Cardiac septum (tissue), 1 donor: ENCODE data around the gene RASGEF1C. TPM values are rescaled to one million over a fixed set of nuclear protein-coding genes. Genes with fewer than 3 reads are reported as not detected.

ENCODE experiments used
- DNase-seq: peaks from one replicate; pipeline ENCODE4 v3.0.0-alpha.2; 2020; ENCODE audit warnings: low spot score
- intact Hi-C: fragments of 100-400 bp; cut with DNase I; formaldehyde crosslinking; loops from one replicate; pipeline ENCODE4 v1.14.0; 2022
- total RNA-seq: library from RNA; stranded (reverse); fragmentation: NEBNext Ultra II Directional; extraction: Animal tissue kit (Norgen Biotek cat#: 25700); gene quantifications from one replicate; pipeline ENCODE4 v1.2.1, GENCODE V29; 2021
- donor health status: DM: no; HTN: no; CAD: no.

The RASGEF1C gene
- total RNA-seq, 1 donor from 2014 or later, result 0.40 TPM

GRCh38 chr5:180079702-180080466 is 129.1 kb downstream of the RASGEF1C start:
- intact Hi-C loops, result no loop called here
- DNase-seq, result no peak

GRCh38 chr5:180078348-180078747 is 130.7 kb downstream of the RASGEF1C start:
- no peak for DNase-seq
- intact Hi-C loops, result no loop called here

DNA sequence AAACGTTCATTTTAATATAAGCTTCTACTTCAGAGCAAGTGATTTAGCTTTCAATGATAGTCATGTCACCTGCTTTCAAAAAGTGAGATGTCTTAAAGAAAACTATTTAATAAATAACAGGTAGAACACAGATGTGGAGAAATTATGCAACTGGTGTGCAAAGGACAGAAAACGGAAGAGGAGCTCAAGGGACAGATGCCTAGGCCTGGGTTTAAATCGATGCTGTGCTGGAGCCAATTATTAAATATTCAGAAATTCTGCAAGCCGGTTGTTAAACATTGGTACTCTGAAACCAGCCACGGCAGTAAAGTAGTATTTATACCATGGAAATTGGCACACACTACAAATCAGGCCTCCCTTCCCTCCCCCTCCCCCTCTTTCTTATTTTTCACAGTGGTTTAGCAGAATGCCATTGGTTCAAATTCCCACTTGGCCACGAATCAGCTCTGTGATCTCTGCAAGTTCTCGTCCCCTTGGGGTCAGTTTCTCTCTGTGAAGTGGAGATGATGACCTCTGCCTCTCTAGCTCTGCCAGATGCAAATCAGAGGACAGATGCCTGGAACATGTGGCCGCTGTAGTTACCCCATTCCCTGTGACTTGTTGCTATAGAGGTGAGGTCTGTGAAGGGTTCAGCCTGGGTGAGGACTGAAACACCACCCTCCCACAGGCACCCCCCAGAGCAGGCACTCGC is 131.3 kb downstream of the RASGEF1C start:
- intact Hi-C loops, result no loop called here
- DNase-seq, result no peak

GRCh38 chr5:180075703-180076102 is 133.3 kb downstream of the RASGEF1C start:
- intact Hi-C loops, result no loop called here
- no peak for DNase-seq

- intact Hi-C loops, result loop anchor here (5.0 kb wide), 1 partner anchor 167 kb away; the partner anchor contains the start of gene TBC1D9B
- DNase-seq, result no peak
These were observed 134.5 kb downstream of the RASGEF1C start for GRCh38 chr5:180074462-180074861.

DNA sequence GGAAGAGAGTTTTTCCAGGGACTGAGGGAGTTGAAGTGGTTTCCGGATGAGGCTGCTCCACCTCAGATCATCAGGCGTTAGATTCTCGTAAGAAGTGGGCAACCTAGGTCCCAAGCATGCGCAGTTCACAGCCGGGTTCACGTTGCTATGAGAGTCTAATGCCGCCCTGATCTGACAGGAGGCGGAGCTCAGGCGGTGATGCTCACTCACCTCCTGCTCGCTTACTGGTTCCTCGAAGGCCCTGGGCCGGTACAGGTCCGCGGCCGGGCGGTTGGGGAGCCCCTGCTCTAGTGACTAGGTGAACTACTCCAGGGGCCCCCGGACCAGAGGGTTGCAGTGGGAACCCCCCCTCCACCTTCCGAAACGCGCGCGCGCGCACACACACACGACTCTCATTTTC is 136.5 kb downstream of the RASGEF1C start:
- intact Hi-C loops, result loop anchor here (5.0 kb wide), 1 partner anchor 165 kb away; the partner anchor contains the start of gene TBC1D9B
- no peak for DNase-seq

- no peak for DNase-seq
- intact Hi-C loops, result loop anchor here (5.0 kb wide), 1 partner anchor 165 kb away; the partner anchor contains the start of gene TBC1D9B
These were observed 136.8 kb downstream of the RASGEF1C start for GRCh38 chr5:180072256-180072548.

- DNase-seq, result peak; percentile 97
- intact Hi-C loops, result loop anchor here (5.0 kb wide), 1 partner anchor 164 kb away; the partner anchor contains the start of gene TBC1D9B
These were observed 137.3 kb downstream of the RASGEF1C start, which contains the start of gene RNF130 for GRCh38 chr5:180071531-180072255. RNF130 (minus strand) TSS chr5:180071759; CDS start chr5:180071702, 57 bp downstream.

DNA sequence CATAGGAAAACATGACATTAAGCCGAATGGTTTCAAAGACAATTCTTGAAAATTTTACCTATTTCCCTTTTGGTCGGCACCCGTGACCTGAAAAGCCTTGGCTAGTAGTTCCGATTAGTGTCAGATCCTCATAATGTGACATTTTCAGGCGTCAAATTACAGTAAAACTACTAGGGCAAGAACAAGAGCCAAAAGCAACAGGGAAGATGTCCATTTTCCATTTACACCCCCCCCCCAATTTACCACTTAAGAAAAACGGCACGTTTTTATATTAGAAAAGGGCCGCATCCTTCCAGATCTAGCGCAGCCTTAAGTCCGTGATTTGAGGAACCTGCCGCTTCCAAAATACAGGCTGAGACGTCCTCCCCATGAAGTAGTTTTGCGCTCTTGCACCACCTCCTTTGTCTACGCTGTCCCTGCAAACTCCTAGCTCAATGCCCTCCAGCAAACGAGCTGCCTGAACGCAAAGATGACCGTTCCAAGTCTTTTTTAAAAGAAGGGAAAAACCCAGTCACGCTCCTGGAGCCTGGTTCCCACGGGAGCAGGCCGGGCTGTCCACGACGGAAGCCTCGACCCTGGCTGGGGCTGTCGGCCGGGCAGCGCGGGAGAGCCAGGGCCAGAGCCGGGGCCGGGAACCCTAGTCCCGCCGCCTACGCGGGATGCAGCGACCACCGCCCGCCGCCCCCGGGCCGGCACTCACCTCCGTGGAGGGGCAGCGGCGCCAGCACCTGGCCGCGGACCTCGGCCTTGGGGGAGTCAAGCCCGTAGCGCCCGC is 138.1 kb downstream of the RASGEF1C start:
- DNase-seq, result peak; percentile 80
- intact Hi-C loops, result loop anchor here (5.0 kb wide), 1 partner anchor 164 kb away; the partner anchor contains the start of gene TBC1D9B

DNA sequence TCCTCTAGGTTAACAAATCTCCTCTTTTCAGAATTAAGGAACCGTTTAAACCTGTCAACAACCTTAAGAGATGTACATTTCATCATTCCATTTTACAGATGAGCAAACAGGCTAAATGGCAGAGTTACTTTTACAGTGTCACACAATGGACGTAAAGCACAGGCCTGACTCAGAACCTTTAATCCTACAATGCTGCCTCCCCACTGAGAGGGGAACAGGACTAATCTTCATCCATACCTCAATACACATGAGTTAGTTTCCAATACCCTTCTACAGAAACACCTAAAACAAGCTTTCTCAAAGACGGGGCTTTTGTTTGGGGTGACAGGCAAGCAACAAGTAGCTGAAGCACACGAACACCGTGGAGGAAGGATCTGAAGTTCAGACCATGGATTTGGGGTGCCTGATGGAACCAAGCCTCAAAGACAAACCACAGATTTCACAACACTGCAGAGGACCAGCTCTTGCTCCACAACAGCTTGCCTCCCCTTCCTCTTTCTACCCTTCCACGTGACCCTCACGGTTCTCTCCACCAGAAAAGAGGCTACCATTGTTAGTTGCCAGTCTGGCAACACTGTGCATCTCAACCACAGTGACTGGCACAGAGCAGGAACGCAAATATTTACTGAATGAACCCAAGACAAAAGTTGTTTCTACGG is 139.3 kb downstream of the RASGEF1C start:
- DNase-seq, result peak; percentile 88

GRCh38 chr5:180068519-180069090 is 140.4 kb downstream of the RASGEF1C start:
- DNase-seq, result no peak
- intact Hi-C loops, result no loop called here

More for the DNA sequence above, 139.3 kb downstream of the RASGEF1C start:
- intact Hi-C loops, result loop anchor here (5.0 kb wide), 1 partner anchor 162 kb away; the partner anchor contains the start of gene TBC1D9B

DNA sequence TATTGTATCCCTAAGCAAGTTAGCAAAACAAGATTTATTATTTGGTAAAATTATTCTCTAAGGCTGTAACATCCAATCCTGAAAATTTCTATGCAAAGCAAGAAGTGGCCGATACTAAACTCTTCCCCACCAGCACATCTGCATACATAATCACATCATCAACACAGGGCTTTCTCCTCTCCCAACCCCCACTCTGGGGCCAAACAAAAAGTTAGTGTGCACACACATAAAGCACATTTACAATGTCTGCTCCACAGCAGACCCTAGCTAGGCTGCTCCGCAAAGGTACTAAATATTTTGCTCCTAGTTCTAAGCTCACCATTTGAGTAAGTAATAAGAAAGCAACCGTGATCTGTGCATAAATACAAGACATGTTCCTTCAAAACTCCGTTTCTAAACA is 141.0 kb downstream of the RASGEF1C start:
- intact Hi-C loops, result no loop called here
- no peak for DNase-seq

GRCh38 chr5:180060192-180060591 is 148.8 kb downstream of the RASGEF1C start:
- DNase-seq, result no peak
- intact Hi-C loops, result no loop called here

DNA sequence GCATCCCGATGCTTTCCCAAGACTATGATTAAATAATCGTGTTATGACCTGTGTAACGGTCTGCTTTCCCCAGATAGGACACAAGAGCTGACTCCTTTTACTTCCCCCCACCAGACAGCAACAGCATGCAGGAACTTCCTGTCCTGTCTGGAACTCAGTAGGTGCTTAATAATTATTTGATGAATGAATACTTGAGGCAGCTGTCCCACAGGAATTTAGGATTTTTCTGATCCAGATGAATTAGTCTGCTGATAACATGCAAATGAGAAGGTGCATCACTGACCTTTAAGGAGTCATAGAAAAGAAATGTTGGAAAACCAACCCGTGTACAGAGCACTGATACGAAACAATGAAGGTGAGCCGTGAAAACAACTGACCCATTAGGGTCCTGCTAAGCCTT is 149.7 kb downstream of the RASGEF1C start:
- no peak for DNase-seq
- intact Hi-C loops, result no loop called here

- intact Hi-C loops, result no loop called here
- no peak for DNase-seq
These were observed 152.9 kb downstream of the RASGEF1C start for GRCh38 chr5:180056153-180056552.

DNA sequence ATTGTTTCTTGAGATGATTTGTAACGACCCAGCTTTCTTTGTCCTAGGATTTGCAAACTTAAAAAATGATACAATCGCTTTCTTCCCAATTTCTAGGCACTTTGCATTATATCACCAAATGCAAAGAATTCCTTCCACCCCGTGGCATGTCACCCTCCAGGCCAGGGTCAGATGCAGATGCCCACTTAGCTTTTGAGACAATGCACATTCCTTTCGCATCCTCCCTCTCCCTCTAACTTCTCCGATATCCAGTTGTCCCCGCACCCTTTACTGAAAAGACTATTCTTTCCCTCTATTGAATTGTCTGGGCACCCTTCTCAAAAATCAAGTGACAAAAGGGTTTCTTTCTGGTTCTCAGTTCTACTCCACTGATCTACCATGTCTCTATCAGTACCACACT is 154.8 kb downstream of the RASGEF1C start:
- DNase-seq, result no peak
- intact Hi-C loops, result no loop called here

DNA sequence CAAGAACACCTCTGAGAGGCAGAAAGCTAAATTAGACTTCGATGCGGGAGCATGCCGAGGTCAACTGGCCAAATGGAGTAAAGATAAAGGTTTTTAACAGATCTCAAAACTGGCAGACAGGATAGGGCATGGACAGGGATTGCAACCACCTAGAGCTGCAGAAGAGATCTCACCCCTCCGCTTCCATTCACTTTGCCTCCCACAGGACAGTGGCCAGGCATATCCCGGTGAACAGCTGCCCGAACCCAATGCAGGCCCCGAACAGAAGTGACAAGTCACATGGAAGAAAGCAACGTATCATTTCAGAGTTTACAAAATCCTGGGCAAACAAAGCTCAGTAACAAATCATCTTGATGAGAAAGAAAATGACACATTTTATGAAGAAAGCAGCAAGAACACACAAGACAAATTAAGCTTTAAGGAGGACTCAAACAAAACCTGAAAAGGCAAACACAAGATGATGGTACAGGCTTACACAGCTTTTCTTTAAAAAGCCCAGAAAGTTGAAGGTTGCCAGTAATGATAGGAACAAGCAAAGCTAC is 155.9 kb downstream of the RASGEF1C start:
- intact Hi-C loops, result no loop called here
- DNase-seq, result no peak

- intact Hi-C loops, result no loop called here
- DNase-seq, result no peak
These were observed 156.7 kb downstream of the RASGEF1C start for GRCh38 chr5:180052211-180052818.
